GM12878 (cell line): ENCODE data around the gene KIF25. TPM values are rescaled to one million over a fixed set of nuclear protein-coding genes. Genes with fewer than 3 reads are reported as not detected.

Experiments
- ATAC-seq: fragments of 200-7000 bp; cut with Tn5 transposase; 3 replicates; pipeline ENCODE4 v1.9.1; 2020; ENCODE audit warnings: mild to moderate bottlenecking, moderate library complexity
- BruUV-seq: library from RNA; stranded (reverse); fragments of 400-500 nt; replicated peaks from 2 replicates; lab custom pipeline; 2021; lab: Mats Ljungman, UMichigan
- CTCF ChIA-PET: fragments of 300-600 bp; sonication (Branson Sonifier 250); formaldehyde crosslinking; extraction: SDS; loops from one replicate; lab custom pipeline; 2021; ENCODE audit warnings: inconsistent platforms; lab: Yijun Ruan, JAX
- POLR2A ChIA-PET: fragments of 350-600 bp; formaldehyde crosslinking; extraction: SDS; loops from one replicate; lab custom pipeline; 2021; ENCODE audit warnings: inconsistent platforms; lab: Charles Lee
- RAD21 ChIA-PET: fragments of 300-600 bp; sonication (Branson Sonifier 250); formaldehyde crosslinking; loops from one replicate; lab custom pipeline; 2023; ENCODE audit warnings: antibody characterized with exemption; ENCODE audit not compliant: unreplicated experiment; lab: Charles Lee
- SMC1A ChIA-PET: fragments of 300-600 bp; sonication (Branson Sonifier 250); formaldehyde crosslinking; loops from one replicate; lab custom pipeline; 2023; ENCODE audit not compliant: unreplicated experiment, uncharacterized antibody; lab: Charles Lee
- DNase-seq: peaks from one replicate; pipeline ENCODE4 v3.0.0-alpha.2; 2011; ENCODE audit warnings: low read depth, low spot score
- FAIRE-seq: peaks from 3 replicates; lab custom pipeline; 2011; peaks lifted over from hg19 to GRCh38; lab: Jason Lieb, UNC
- H2AFZ ChIP-seq: 2 replicates; pipeline ENCODE4 v1.6.0; 2011; ENCODE audit warnings: low read depth, low read length, control low read depth; ENCODE audit not compliant: control insufficient read depth
- H3K27ac ChIP-seq: 2 replicates; pipeline ENCODE4 v1.5.1; 2011; ENCODE audit warnings: control low read depth; ENCODE audit not compliant: control insufficient read depth, insufficient read depth
- H3K27me3 ChIP-seq, 2 experiments: replicated peaks in 1 of 2; 2 replicates each; pipeline versions ENCODE4 v1.6.0 to v1.6.1; 2011; ENCODE audit warnings: low read length in 1 of 2; ENCODE audit not compliant: control insufficient read depth in 2 of 2, insufficient read depth in 2 of 2
- H3K36me3 ChIP-seq, 2 experiments: 2 replicates each; pipeline ENCODE4 v1.5.1; 2011; ENCODE audit warnings: low read length in 1 of 2; ENCODE audit not compliant: control insufficient read depth in 2 of 2, insufficient read depth in 2 of 2
- H3K4me1 ChIP-seq: 2 replicates; pipeline ENCODE4 v1.6.1; 2011; ENCODE audit warnings: mild to moderate bottlenecking, low read length, moderate library complexity, mixed read lengths; ENCODE audit not compliant: control insufficient read depth, insufficient read depth
- H3K4me2 ChIP-seq: 2 replicates; pipeline ENCODE4 v1.6.0; 2011; ENCODE audit warnings: control low read depth; ENCODE audit not compliant: control insufficient read depth, insufficient read depth
- H3K4me3 ChIP-seq: fragments of 200-600 bp; sonication (generic); 2 replicates; pipeline ENCODE4 v1.5.1; 2016
- H3K79me2 ChIP-seq: 2 replicates; pipeline ENCODE4 v1.6.0; 2011; ENCODE audit warnings: low read length; ENCODE audit not compliant: control insufficient read depth, insufficient read depth
- H3K9ac ChIP-seq: 2 replicates; pipeline ENCODE4 v1.8.0; 2011; ENCODE audit warnings: low read length, control low read depth, mixed read lengths; ENCODE audit not compliant: control insufficient read depth, insufficient read depth
- H3K9me3 ChIP-seq: replicated peaks from 3 replicates; pipeline ENCODE4 v1.5.1; 2011; ENCODE audit warnings: mild to moderate bottlenecking, low read length; ENCODE audit not compliant: control insufficient read depth, insufficient read depth
- H4K20me1 ChIP-seq: 2 replicates; pipeline ENCODE4 v1.6.0; 2011; ENCODE audit not compliant: control insufficient read depth, insufficient read depth
- CBX5 ChIP-seq: sonication (generic); IDR thresholded peaks from 2 replicates; pipeline ENCODE4 v1.6.1; 2016; ENCODE audit warnings: low read depth, moderate library complexity, mild to moderate bottlenecking, inconsistent platforms
- CREM ChIP-seq: IDR thresholded peaks from 2 replicates; pipeline ENCODE4 v1.6.1; 2014; ENCODE audit warnings: antibody characterized with exemption, low read depth
- FOXK2 ChIP-seq: fragments of 450-650 bp; IDR thresholded peaks from 2 replicates; pipeline ENCODE4 v1.6.1; 2017; ENCODE audit warnings: mild to moderate bottlenecking, moderate library complexity
- FOXM1 ChIP-seq: IDR thresholded peaks from 2 replicates; pipeline ENCODE4 v1.6.1; 2012; ENCODE audit warnings: low read depth, mild to moderate bottlenecking, inconsistent platforms, low read length, moderate library complexity
- NR2C1 ChIP-seq: fragments of 450-650 bp; IDR thresholded peaks from 2 replicates; pipeline ENCODE4 v1.6.1; 2017; ENCODE audit warnings: antibody characterized with exemption, mild to moderate bottlenecking, moderate library complexity
- POLR2A ChIP-seq: IDR thresholded peaks from 2 replicates; pipeline ENCODE4 v1.6.1; 2011; ENCODE audit warnings: low read depth, mild to moderate bottlenecking, low read length
- RAD51 ChIP-seq: fragments of 450-650 bp; IDR thresholded peaks from 2 replicates; pipeline ENCODE4 v1.6.1; 2016; ENCODE audit warnings: moderate library complexity, mild to moderate bottlenecking, inconsistent platforms
- RBBP5 ChIP-seq: fragments of 200-600 bp; sonication (generic); conservative IDR thresholded peaks from 2 replicates; pipeline ENCODE4 v1.6.1; 2016
- SP1 ChIP-seq: IDR thresholded peaks from one replicate; pipeline ENCODE4 v1.6.1; 2011; ENCODE audit warnings: low read depth, low read length
- SREBF2 ChIP-seq: IDR thresholded peaks from 2 replicates; pipeline ENCODE4 v1.6.1; 2012; ENCODE audit warnings: mild to moderate bottlenecking, low read length
- TBL1XR1 ChIP-seq: IDR thresholded peaks from 2 replicates; pipeline ENCODE4 v1.6.1; 2012; ENCODE audit warnings: low read depth, low read length, improper control_type of control experiment
- WGBS: methylation state at CpG from one replicate; pipeline ENCODE4 v1.1.6; 2016; ENCODE audit warnings: low lambda C conversion rate; ENCODE audit not compliant: insufficient replicate concordance, insufficient coverage; ENCODE audit errors: missing lambda C conversion rate; 5-methylcytosine and 5-hydroxymethylcytosine counted together
- in situ Hi-C: fragments of 300-500 bp; cut with MboI; formaldehyde crosslinking; loops from 9 replicates; pipeline ENCODE4 v1.14.3; 2018; ENCODE audit warnings: mixed read lengths
- intact Hi-C: fragments of 100-400 bp; cut with micrococcal nuclease; formaldehyde crosslinking; loops from one replicate; pipeline ENCODE4 v1.14.2; 2022; ENCODE audit not compliant: unreplicated experiment
- polyA plus RNA-seq, 11 experiments: library from polyadenylated mRNA; depleted of rRNA in 4 of 11; unstranded in 6 of 11; stranded (reverse) in 5 of 11; fragments of >200 nt; fragmentation: Nextera tagmentation in 4 of 11; fragmentation: Illumina TruSeq in 1 of 11; extraction: Ambion mirVana in 4 of 11; extraction: Trizol in 1 of 11; gene quantifications; 1 replicate in 1 of 11; 2 replicates in 10 of 11; pipeline versions ENCODE4 v1.2.1 to v1.2.3, GENCODE V29; 2011 to 2016; ENCODE audit warnings: inconsistent platforms in 2 of 11, missing spikeins in 2 of 11, low read depth in 1 of 11
- total RNA-seq, 4 experiments: library from RNA; depleted of rRNA in 3 of 4; stranded (reverse); fragments of >200 nt in 3 of 4; fragmentation: Illumina TruSeq in 1 of 4; extraction: Trizol in 1 of 4; gene quantifications; 2 replicates each; pipeline versions ENCODE4 v1.2.1 to v1.2.3, GENCODE V29; 2013 to 2021
- TF ChIP-seq, protein P1 (sequence below): IDR thresholded peaks from 2 replicates; pipeline ENCODE4 v1.6.1; 2011; ENCODE audit warnings: borderline replicate concordance, low read depth, mild to moderate bottlenecking, moderate library complexity, mixed read lengths, low read length; ENCODE audit not compliant: insufficient read depth; ENCODE audit errors: extremely low read length
- TF ChIP-seq, protein P2 (sequence below): fragments of 450-650 bp; IDR thresholded peaks from 2 replicates; pipeline ENCODE4 v1.6.1; 2017; ENCODE audit warnings: antibody characterized with exemption, mild to moderate bottlenecking, moderate library complexity

The KIF25 gene
- total and polyA plus RNA-seq, 10 of the 15 experiments (the other 5 are each of a cell fraction or from before 2014, with no cell fraction given): not detected

DNA sequence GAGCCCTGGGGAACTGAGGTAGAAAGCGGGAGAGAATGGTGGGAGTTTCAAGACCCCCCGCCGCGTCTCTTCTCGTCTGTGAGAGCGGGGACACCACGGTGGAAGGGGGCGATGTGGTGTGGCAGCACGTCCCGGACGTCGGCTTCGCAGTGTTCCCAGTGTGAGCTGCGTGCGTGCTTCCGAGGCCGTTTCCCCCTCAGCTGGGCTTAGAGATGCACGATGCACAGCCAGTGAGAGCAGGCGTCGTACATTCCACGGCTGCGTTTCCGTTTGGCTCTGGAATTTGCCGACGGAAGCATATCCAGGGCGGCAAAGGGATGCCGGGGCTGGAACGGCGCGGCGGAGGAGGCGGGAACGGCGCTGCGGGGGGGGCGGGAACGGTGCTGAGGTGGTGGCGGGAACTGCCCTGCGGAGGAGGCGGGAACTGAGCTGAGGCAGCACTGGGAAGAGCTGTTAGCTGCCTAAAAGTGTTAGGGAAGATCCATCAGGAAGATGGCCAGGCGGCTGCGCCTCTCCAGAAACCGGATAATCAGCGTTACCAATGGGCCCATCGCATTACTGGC lies 37.7 kb downstream of the KIF25 start:
- Histone ChIP-seq H3K79me2 (no peaks in the 10 kb centered on the region), H3K4me2 (no peak overlapping the region), H2AFZ (no peak overlapping the region), H3K4me1 (no peaks in the 10 kb centered on the region), H3K36me3 (no peaks in the 10 kb centered on the region), H4K20me1 (no peaks in the 10 kb centered on the region), H3K27ac (no peak overlapping the region), H3K27me3 (no peaks in the 10 kb centered on the region), H3K9me3 (no peaks in the 10 kb centered on the region; the same call in 2 of the 3 replicates), H3K9ac (no peak overlapping the region), H3K4me3 (no peak overlapping the region)
- no peak for DNase-seq
- intact Hi-C loops (no loop called here), in situ Hi-C loops (no loop called here)
- ATAC-seq: no peak
- RAD21 ChIA-PET: no interaction called here
- CTCF ChIA-PET: no interaction called here
- BruUV-seq: no TSS peak
- TF ChIP-seq POLR2A (no peak), RAD51 (no peak), NR2C1 (no peak), SP1 (no peak), SREBF2 (no peak), CBX5 (no peak), FOXK2 (no peak), RBBP5 (no peak), CREM (no peak), TBL1XR1 (no peak), FOXM1 (no peak)
- TF ChIP-seq, protein P1, sequence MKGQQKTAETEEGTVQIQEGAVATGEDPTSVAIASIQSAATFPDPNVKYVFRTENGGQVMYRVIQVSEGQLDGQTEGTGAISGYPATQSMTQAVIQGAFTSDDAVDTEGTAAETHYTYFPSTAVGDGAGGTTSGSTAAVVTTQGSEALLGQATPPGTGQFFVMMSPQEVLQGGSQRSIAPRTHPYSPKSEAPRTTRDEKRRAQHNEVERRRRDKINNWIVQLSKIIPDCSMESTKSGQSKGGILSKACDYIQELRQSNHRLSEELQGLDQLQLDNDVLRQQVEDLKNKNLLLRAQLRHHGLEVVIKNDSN: no peak
- TF ChIP-seq, protein P2, sequence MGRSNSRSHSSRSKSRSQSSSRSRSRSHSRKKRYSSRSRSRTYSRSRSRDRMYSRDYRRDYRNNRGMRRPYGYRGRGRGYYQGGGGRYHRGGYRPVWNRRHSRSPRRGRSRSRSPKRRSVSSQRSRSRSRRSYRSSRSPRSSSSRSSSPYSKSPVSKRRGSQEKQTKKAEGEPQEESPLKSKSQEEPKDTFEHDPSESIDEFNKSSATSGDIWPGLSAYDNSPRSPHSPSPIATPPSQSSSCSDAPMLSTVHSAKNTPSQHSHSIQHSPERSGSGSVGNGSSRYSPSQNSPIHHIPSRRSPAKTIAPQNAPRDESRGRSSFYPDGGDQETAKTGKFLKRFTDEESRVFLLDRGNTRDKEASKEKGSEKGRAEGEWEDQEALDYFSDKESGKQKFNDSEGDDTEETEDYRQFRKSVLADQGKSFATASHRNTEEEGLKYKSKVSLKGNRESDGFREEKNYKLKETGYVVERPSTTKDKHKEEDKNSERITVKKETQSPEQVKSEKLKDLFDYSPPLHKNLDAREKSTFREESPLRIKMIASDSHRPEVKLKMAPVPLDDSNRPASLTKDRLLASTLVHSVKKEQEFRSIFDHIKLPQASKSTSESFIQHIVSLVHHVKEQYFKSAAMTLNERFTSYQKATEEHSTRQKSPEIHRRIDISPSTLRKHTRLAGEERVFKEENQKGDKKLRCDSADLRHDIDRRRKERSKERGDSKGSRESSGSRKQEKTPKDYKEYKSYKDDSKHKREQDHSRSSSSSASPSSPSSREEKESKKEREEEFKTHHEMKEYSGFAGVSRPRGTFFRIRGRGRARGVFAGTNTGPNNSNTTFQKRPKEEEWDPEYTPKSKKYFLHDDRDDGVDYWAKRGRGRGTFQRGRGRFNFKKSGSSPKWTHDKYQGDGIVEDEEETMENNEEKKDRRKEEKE: no peak
- no peak for FAIRE-seq
- 88% methylated on average over 37 of the region's 45 CpGs for WGBS
- POLR2A ChIA-PET: no interaction called here
- SMC1A ChIA-PET: no interaction called here
